ENCODE measurements around the gene EBF4.
"Not testable (repeated sequence)": the region's sequence is repeated elsewhere in the genome, so short reads cannot be mapped to it uniquely, and the experiment has no call there.

Gene EBF4

DNA sequence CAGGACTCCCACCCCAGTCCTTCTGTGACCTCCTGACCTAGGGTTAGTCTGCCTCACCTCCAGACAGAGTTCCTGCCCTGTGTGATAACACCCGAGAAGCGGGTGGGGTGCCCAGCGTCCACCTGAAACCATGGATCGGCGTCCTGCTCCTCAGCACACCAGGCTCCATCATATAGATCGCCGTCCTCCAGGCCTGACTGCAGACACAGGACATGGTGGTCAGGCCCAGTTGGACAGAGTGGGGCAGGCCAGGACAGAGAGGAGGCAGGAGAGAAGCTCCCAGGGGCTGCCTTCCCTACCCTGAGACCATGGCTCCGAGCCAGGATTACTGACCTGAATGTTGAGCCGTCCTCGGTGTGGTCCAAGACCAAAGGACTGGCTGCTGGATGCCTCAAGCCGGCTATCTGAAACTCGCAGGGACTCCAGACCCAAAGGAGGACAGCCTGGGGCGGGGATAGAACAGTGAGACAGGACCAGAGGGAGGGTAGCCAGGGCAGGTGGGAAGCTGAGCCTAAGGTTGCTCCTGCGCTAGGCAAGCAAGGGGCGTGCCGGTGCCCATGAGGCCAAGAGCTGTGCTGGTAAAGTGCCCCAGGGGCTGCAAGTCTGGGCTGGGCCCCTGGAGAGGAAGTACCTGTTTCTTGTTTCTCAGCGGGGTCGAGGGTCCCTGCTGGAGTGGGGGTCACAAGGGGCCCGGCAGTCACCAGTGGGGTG, 105.7 kb downstream of the EBF4 start:
- no peak for DNase-seq

DNA sequence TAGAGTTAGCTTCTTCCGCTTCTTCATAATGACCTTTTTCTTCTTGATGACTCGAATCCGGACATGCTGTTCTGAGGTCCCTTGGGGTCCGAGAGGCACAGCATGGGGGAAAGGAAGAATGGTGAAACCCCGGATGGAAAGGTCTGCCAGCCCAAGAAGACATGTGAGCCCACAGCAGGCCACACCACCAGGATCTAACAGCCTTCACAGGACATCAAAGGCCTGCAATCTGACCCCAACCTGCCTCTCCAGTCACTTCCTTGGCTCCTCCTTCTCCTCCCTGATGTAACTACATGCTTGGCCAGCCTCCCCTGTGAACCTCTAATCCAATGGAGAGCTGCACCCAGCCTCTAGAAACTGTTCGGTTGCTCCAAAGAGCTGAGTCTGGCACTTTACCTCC, 106.2 kb downstream of the EBF4 start:
- DNase-seq, result no peak

GRCh38 chr20:2799271-2799670, 106.7 kb downstream of the EBF4 start:
- DNase-seq, result no peak

- no peak for DNase-seq
Observed at GRCh38 chr20:2799688-2800520, 107.3 kb downstream of the EBF4 start.

GRCh38 chr20:2800521-2801285, 108.1 kb downstream of the EBF4 start, which contains the start of gene CPXM1:
Gene CPXM1, minus strand, starts transcription at chr20:2800627. Its CDS starts 55 bp downstream, at chr20:2800572.
- peak; percentile 32 for DNase-seq

GRCh38 chr20:2801286-2801728, 108.7 kb downstream of the EBF4 start:
- DNase-seq, result no peak

DNA sequence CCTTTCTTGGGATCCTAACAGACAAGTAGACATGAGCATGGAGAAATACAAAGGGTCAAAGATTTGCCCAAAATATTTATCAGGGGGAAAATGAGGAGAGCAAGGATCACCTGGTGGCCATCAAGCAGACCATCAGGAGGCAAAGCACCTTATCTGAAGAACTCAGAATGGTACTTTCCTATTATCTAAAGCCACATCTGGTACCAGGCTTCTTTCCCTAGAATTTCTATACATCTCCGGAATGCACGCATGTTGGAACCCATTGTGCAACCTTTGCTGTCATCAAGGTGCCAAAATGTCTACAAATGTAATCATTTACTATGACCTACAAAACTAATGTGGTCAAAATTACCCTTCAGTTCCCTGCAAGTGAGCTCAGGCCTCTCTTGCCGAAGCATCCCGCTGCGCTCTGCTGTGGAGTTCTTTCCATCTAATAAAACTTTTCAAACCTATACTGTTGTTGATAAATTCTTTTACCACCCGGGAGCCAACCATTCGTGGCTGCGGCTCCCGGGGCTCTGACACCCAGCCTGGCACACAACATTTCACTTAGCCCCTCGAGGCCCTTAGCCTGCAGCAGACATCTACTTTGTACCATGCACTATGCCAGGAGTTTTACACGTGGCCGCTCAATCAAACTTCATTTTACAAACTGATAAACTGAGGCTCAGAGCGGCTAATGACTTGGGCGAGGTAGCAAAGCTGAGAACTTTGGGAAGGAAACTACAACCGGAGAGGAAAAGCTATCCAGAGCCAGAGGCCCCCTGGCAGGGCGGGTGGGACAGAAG, 111.7 kb downstream of the EBF4 start:
- DNase-seq, result no peak

- DNase-seq, result no peak
Observed at GRCh38 chr20:2804852-2805688, 112.5 kb downstream of the EBF4 start.

DNA sequence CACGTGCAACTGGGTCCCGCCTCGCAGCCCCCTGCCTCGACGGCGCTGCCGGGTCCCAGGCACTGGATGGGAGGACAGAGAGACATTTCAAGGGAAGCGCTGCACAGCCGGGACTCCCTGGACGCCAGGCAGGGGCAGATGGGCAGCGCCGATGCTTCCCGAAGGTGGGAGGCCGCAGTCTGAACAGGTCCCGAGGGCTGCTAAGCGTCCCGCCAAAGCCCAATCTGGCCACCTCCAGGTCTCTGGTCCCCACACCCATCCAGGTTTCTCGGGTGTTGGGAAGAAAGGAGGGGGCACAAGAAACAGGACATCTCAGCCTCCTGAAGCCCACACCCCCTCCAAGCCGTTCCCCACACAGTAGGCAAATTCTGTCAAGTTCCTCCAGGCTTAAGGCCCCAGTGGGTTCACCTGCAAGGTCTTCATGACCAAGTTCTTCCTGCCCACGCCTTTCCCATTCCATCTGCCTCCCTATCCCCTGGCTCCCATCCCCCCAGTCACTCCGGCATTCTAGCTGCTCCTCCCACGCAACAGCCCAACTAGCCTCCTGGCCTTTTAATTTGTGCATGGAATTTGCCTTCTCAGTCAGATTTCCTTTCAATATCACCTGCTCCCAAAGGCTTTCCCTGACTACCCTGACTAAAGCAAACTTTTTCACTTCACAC, 113.2 kb downstream of the EBF4 start:
- DNase-seq, result no peak

- no peak for DNase-seq
Observed at GRCh38 chr20:2806351-2806701, 113.7 kb downstream of the EBF4 start.

DNA sequence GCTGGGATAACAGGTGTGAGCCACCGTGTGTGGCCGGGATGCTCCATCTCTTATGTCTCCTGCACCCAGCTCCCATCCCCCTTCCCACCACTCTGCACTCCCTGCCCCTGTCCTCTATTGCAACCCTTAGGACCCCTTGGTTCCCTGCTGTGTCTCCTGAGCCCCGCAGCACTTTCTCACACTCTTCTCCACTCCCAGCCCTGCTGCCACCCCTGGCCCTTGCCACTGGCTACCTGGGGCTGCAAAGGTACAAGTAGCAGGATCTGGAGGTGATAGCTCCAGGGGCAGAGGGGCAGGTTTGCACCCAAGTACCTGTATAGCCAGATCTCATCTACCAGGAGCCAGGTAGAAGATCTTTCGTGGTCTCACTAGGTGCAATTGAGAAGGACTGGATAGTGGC, 114.4 kb downstream of the EBF4 start:
- DNase-seq, result no peak

DNA sequence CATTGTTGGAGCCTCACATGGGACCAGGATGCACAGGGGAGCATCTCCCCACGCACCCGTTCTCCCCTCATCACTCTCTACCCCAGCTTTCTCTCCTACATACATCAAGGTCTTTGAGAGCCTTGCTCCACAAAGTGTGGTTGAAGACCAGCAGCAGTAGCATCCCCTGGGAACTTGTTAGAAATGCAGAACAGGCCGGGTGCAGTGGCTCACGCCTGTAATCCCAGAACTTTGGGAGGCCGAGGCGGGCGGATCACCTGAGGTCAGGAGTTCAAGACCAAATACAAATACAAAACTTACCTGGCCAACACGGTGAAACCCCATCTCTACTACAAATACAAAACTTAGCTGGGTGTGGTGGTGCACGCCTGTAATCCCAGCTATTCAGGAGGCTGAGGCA, 115.3 kb downstream of the EBF4 start:
- not testable (repeated sequence) for DNase-seq

- DNase-seq, result no peak
Observed at GRCh38 chr20:2809690-2810089, 117.1 kb downstream of the EBF4 start.
